ENCODE measurements around the gene URB2. TPM values are rescaled to one million over a fixed set of nuclear protein-coding genes. Genes with fewer than 3 reads are reported as not detected.

Gene URB2
- total RNA-seq, 4 donors from 2014 or later, result 7.8 to 14.1 (median 11.0) TPM

GRCh38 chr1:229666585-229666984 lies 40.5 kb downstream of the URB2 start:
- H3K27ac ChIP-seq, result no peak overlapping the region
- TF ChIP-seq CTCF (IDR thresholded peaks at IDR 0.05) (no peak), POLR2A (IDR thresholded peaks at IDR 0.05) (no peak)
- DNase-seq, result no peak
- H3K36me3 ChIP-seq, result peaks cover 0 to 9% (median 0%) of the 10 kb centered on the region in 3 donors
- intact Hi-C loops (cut with DNase I), result loop anchor here (10.0 kb wide), 1 partner anchor 648 kb away; no protein-coding TSS in a partner anchor
- H3K4me3 ChIP-seq, result no peak overlapping the region
- peaks cover 0 to 16% (median 10%) of the 10 kb centered on the region in 3 donors for H3K4me1 ChIP-seq
- H3K27me3 ChIP-seq, result no peaks in the 10 kb centered on the region
- H3K9me3 ChIP-seq, result no peaks in the 10 kb centered on the region
- WGBS, 2 donors, result 83 to 90% methylated on average over 1 to 4 of the region's 4 CpGs

GRCh38 chr1:229669333-229669732 lies 43.3 kb downstream of the URB2 start:
- intact Hi-C loops (cut with DNase I), result loop anchor here (10.0 kb wide), 1 partner anchor 645 kb away; no protein-coding TSS in a partner anchor
- WGBS, 2 donors, result 82 to 83% methylated on average over 4 of the region's 4 CpGs
- no peak overlapping the region for H3K4me3 ChIP-seq

GRCh38 chr1:229671310-229671709 lies 45.3 kb downstream of the URB2 start:
- intact Hi-C loops (cut with DNase I), result no loop called here
- Histone ChIP-seq H3K4me1 (no peaks in the 10 kb centered on the region), H3K27me3 (no peaks in the 10 kb centered on the region), H3K36me3 (no peaks in the 10 kb centered on the region), H3K9me3 (no peaks in the 10 kb centered on the region), H3K4me3 (no peak overlapping the region), H3K27ac (no peak overlapping the region)
- DNase-seq, result no peak
- no peak for TF ChIP-seq POLR2A (IDR thresholded peaks at IDR 0.05)
- no peak for TF ChIP-seq CTCF (IDR thresholded peaks at IDR 0.05)
- WGBS, 2 donors, result 60 to 74% methylated on average over 2 to 4 of the region's 5 CpGs

More at GRCh38 chr1:229669333-229669732, 43.3 kb downstream of the URB2 start:
- Histone ChIP-seq H3K27ac (no peak overlapping the region), H3K36me3 (no peaks in the 10 kb centered on the region), H3K4me1 (peaks cover 0 to under 1% (median under 1%) of the 10 kb centered on the region in 3 donors), H3K9me3 (no peaks in the 10 kb centered on the region), H3K27me3 (no peaks in the 10 kb centered on the region)
- TF ChIP-seq CTCF (IDR thresholded peaks at IDR 0.05) (no peak), POLR2A (IDR thresholded peaks at IDR 0.05) (no peak)
- no peak for DNase-seq

GRCh38 chr1:229672246-229672645 lies 46.2 kb downstream of the URB2 start:
- no peak overlapping the region for H3K27ac ChIP-seq
- no peak overlapping the region for H3K4me3 ChIP-seq
- no peaks in the 10 kb centered on the region for H3K36me3 ChIP-seq
- H3K4me1 ChIP-seq, result no peaks in the 10 kb centered on the region
- TF ChIP-seq POLR2A (IDR thresholded peaks at IDR 0.05), result no peak
- no peak for TF ChIP-seq CTCF (IDR thresholded peaks at IDR 0.05)
- H3K9me3 ChIP-seq, result no peaks in the 10 kb centered on the region
- intact Hi-C loops (cut with DNase I), result no loop called here
- H3K27me3 ChIP-seq, result no peaks in the 10 kb centered on the region
- DNase-seq, result no peak
- 23 to 56% methylated on average over 2 of the region's 2 CpGs for whole genome bisulfite sequencing, 2 donors

- TF ChIP-seq CTCF (IDR thresholded peaks at IDR 0.05) (no peak), POLR2A (IDR thresholded peaks at IDR 0.05) (no peak)
- Histone ChIP-seq H3K4me3 (no peak overlapping the region), H3K4me1 (no peaks in the 10 kb centered on the region), H3K27ac (no peak overlapping the region), H3K27me3 (no peaks in the 10 kb centered on the region), H3K36me3 (no peaks in the 10 kb centered on the region), H3K9me3 (no peaks in the 10 kb centered on the region)
- DNase-seq, result no peak
- intact Hi-C loops (cut with DNase I), result no loop called here
- 48 to 63% methylated on average over 2 to 5 of the region's 5 CpGs for WGBS, 2 donors
Measured at GRCh38 chr1:229674042-229674441, 48.0 kb downstream of the URB2 start.
